HG02943 (cell line): ENCODE data around the gene GALNTL6.
"Not testable (repeated sequence)": the region's sequence is repeated elsewhere in the genome, so short reads cannot be mapped to it uniquely, and the experiment has no call there.

ENCODE experiments used
- ATAC-seq: cut with Tn5 transposase; IDR thresholded peaks from one replicate; pipeline ENCODE4 v1.9.1; 2021; ENCODE audit warnings: mild to moderate bottlenecking, low read depth, moderate library complexity; ENCODE audit not compliant: unreplicated experiment

Gene GALNTL6

DNA sequence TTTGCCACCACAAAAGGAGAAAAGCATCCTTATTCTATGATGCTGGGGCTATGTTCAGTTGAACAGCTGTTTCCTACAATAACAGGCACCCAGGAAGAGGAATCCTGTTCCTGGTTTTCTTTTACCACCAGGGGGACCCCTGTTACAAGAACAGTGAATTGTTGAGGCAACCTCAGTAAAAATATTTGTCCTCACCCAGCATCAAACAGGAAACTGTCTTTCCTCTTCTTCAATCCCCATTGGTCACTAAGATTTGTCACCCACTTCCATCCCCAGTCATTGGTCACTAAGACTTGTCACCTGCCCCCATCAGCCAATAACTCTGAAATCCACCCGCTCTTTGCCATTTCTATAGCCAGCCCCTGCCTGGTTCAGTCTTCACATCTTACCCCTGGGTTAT, 1211.9 kb downstream of the GALNTL6 start:
- ATAC-seq, result no peak

DNA sequence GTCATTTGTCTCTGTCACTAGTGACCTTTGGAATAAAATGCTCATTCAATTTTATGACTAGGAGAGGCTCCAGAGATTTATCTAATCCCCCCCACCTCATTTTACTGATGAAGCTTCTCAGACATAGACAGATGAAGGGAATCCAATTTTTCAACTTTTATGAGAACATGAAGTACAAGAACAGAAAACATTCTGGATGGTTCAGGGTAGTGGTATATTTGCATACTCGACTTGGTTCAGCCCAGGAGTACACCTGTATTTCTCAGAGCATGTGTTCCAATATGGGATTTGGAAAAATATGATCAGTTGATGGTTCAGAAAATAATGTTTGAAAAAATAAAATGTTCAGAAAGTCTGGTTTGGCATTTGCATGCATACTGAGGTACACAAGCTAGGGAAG, 1224.0 kb downstream of the GALNTL6 start:
- no peak for ATAC-seq

DNA sequence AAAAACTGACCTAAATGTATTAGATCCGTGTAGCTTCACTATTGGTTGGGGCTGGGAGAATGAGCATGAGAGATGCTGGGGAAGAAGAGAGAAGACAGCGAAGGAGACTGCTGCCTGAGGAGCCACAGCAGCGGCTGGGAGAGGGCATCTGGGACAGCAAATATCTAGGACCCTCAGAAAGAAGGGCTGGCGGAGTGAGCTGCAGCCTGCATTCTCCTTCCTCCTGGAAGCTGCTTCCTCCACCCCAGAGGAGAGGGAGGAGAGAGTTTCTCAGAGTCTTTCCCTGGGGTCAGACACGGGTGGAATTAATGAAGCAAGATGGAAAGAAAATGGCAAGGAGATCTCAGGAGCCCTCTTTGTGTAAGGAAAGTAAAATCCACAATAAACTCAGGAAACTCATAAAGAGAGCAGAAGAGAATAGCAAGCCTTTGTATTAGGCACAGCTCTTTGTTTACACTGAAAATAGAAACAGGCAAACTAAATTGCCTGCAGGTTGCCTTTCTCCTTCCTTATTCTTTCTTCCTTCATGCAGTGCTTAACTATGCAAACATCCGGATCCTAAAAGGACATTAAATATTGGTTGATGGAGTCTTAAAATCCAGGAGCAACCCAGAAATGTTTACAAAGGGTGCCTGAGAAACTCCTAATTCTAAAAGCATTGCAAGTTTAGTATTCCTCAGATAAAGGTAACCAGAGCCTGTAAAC, 1225.1 kb downstream of the GALNTL6 start:
- ATAC-seq, result no peak

DNA sequence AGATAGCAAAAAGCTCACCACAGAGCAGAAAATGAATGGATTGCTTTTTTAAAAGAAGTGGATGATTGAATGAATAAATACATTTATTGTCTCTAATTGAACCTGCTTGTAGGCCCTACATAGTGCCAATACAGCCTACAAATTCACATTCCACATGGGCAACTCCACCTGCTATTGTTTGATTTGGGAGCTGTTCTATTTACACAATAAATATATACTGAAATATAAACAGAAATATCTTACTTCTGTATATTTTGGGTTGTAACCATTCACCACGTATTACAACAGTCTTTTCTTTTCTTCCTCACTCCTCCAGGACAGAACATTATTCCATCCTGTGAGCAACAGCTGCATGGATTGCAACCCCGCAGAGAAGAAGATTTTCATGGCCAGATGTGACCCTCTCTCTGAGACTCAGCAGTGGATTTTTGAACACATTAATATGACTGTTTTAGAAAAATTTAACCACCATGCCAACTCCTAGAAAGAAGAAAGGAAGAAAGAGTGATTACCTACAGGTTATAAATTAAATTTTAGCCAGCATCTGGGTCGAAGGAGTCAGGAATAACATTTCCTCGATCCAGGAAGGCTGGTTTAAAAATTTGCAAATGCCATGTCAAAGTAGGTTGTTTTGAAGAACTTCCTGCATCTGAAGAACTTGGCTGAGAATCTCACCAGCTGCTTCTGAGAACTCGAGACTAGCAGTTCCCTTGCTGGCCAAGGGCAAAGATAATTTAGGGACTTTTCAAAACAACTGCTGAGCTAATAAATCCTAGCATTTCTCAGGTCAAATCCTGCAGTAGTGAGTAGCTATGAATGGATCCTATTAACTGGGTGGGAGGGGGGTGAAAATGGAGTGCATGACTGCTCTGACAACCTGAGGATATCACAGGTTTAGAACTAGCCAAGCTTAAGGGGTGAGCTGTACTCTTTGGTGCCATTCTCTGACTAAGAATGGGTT, 1226.7 kb downstream of the GALNTL6 start:
- ATAC-seq, result no peak

DNA sequence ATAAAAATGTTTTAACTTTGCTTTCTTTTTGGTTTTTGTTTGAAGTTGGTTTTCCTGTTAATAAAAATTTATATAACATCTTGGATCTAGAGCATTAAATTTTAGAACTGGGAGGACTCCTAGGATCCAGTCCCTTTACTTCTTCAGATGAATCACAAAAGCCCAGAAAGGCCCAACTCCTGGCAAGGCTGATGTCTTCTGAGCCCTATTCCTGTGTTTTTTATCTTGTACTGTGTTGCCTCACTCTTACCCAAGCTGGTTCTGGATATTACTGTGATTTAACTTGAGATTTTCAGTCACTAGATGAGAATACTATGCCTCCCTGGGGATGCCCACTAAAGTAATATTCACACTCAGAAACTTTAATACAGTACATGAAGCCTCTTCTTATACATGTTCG, 1228.3 kb downstream of the GALNTL6 start:
- ATAC-seq, result no peak

DNA sequence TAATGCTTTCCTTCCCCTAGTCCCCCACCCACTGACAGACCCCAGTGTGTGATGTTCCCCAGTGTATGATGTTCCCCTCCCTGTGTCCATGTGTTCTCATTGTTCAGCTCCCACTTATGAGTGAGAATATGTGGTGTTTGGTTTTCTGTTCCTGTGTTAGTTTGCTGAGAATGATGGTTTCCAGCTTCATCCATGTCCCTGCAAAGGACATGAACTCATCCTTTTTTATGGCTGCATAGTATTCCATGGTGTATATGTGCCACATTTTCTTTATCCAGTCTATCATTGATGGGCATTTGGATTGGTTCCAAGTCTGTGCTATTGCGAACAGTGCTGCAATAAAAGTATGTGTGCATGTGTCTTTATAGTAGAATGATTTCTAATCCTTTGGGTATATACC, 1228.9 kb downstream of the GALNTL6 start:
- not testable (repeated sequence) for ATAC-seq

DNA sequence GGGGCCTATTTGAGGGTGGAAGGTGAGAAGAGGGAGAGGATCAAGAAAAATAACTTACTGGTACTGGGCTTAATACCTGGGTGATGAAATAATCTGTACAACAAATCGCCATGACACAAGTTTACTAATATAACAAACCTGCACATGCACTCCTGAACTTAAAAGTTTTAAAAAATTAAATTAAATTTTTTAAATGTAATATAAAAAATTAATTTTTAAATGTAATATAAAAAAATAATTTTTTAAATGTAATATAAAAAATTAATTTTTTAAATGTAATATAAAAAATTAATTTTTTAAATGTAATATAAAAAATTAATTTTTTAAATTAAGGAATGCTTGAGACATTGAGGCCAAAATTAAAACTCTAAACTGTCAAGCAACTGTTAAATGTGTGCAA, 1231.1 kb downstream of the GALNTL6 start:
- no peak for ATAC-seq

DNA sequence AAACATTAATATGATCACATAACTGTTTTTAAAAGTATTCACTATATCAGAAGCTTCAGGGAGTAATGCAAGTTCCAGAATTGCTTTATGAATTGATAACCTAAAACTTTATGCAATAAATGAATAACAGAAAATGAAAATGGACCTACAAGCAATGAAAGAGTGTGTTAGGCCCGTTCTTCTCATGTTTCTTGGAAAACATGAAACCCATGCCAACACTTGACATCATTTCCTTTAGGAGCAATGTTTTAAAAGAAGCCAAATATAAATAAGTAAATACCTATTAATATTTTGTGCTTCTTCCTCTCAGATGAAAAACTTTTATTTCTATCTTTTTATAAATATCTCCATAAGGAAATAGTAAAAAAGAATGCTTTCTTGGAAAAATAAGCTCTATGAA, 1232.4 kb downstream of the GALNTL6 start:
- ATAC-seq, result no peak

DNA sequence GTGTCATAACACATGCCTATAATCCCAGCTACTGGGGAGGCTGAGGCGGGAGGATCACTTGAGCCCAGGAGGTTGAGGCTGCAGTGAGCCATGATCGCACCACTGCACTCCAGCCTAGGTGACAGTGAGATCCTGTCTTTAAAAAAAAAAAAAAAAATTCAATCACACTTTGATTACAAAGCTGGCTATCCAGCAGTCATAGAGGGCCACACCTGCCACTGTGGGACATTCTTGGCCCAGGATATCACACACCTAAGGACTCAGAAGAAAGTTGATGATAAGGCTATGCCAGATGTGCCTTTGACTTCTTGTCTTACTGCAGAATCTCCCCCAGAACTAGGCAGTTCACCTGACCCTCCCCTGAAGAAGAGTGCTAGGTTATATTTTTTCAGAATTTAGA, 1232.9 kb downstream of the GALNTL6 start:
- ATAC-seq, result no peak

DNA sequence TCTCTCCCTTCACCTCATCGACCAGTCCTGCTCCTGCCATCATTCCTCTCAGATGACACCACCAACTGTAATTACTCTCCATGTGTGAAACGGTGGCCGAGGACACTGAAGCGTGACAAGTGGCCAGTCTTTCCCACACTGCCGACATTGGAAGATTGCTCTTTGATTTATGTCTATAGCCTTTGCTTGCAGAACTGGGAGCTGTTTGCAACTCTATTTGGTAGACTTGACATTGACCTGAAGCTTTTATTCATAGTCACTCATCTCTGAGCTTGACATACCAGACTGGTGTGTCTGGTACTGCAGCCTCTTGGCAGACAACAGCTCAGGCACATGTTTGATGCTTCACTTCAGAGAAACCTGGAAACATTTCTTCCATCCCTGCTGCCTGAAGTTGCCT, 1233.6 kb downstream of the GALNTL6 start:
- no peak for ATAC-seq

DNA sequence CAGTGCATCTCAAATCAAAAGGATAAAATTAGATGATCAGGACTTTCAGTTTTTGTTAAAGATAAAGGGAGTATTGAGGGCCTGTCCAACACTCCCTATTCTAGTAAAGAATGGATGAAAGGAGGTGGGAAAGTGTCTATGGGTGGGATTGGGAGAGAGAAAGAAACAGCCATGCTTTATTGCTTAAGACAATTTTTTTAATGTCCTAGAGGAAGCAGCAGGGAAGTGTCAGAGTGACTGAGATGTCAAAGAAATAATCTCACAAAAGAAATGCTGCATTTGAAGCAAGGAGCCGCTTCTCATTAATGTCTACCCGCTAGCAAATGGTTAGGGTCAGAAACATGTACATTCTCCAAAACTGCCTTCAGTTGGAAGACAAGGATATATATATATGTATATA, 1238.0 kb downstream of the GALNTL6 start:
- no peak for ATAC-seq

DNA sequence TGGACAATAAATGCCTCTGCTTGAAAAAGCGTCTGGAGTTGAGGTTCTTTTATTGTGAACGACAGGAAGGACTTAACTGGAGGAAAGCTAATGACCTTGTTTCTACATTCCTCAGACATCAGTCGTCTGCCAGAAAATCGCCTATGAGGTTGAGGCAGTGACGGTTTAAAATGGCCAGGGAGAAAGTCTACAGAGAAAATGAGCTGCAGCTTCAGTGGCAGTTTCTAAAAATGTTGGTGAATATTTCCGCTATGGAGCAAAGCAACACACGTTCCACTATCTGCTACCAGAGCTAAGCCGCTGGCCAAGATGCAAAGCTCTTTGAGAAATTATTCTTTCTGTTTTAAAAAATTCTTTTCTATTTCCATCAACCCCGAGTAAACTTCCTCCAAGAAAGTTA, 1238.5 kb downstream of the GALNTL6 start:
- no peak for ATAC-seq

DNA sequence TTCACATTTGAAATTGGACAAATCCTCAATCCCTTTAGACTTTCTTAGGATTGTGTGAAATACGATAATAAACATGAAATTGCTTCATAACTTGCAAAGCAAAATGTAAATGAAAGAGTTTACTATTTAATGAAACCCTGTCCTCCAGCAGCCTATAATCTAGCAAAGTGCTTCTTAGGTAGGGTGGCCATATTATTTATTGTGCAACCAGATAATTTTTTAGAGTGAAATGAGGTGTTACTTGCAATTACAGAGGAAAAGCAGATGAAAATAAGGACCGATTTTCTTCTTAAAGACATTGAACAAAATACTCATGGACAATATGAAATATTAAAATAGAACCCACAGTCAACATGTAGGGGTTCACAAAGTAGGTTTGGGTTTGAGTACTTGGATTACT, 1239.2 kb downstream of the GALNTL6 start:
- ATAC-seq, result no peak

DNA sequence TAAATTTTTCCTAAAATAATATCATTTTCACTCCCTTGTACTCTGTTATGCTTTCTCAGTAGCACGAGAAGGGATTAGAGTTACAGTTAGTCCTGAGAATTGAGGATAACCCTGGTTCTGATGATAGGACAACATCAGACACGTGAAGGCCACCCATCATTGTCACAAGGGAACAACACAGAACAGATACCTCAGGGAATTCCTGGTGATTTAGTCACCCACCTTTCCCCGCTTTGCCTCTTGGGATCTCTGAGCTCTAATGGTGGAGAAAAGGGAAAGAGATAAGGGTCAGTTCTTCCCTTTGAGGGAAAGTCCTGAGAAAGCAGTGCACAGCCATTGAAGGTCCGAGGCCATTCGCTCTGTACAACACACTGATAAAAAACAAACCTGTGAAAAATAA, 1243.1 kb downstream of the GALNTL6 start:
- ATAC-seq, result no peak

DNA sequence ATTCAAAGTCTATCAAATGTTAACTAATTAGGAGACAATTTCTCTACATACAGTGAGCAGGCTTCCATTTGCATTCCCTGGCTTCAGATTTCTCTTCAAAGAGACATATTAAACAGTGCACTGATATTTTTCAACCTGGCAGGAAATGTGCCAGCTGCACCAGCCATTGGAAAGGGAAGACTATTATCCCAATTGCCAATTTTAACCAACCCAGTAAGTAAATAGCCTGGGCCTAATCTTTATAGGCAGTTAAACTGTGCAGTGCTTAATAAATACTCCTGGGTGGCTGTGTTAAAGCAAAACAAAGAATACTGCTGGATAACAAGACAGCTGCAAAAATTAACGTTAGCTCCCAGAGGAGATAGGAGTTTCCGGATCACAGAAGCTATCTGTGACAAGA, 1243.5 kb downstream of the GALNTL6 start:
- no peak for ATAC-seq

DNA sequence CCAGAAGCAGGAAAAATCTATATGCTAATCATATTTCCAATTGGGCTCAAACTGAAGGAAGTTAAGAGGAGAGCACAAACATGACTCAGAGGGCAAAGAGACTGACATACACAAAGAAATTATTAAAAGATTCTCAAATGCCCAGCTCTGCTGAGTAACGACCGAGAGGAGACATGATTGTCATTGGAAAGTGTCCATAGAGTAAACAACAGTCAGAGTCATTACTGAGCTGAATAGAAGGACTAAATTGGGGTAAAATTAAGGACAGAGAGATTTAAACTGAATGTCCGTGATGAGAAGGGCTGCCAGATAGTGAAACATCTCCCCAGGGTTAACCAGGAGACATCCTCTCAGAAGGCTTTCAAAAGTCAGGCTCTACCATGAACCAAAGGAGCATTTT, 1244.2 kb downstream of the GALNTL6 start:
- no peak for ATAC-seq

DNA sequence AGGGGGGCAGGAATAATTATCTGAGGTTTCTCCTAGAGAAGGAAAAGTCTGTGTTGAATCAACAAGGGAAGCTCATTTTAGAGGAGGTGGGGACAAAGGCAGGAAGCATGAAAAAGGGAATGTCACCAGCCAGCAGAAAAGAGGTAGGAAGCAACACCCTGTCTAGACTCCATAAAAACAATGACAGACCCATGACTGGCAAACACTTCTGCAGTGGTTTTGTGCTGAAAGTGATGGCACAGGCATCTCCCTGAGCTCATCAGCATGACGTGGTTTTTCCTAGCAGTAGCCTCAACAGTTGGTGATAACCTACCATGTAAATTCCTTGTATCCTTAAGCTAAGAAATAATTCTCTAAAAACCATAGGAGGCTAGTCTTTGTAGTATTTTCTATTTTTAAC, 1244.7 kb downstream of the GALNTL6 start:
- ATAC-seq, result no peak

DNA sequence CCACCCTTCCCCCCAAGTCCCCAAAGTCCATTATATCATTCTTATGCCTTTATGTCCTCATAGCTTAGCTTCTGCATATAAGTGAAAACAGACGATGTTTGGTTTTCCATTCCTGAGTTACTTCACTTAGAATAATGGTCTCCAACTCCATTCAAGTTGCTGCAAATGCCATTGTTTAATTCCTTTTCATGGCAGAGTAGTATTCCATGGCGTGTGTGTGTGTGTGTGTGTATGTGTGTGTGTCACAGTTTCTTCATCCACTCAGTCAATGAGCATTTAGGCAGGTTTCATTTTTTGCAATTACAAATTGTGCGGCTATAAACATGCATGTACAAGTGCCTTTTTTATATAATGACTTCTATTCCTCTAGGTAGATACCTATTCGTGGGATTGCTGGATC, 1248.0 kb downstream of the GALNTL6 start:
- no peak for ATAC-seq

DNA sequence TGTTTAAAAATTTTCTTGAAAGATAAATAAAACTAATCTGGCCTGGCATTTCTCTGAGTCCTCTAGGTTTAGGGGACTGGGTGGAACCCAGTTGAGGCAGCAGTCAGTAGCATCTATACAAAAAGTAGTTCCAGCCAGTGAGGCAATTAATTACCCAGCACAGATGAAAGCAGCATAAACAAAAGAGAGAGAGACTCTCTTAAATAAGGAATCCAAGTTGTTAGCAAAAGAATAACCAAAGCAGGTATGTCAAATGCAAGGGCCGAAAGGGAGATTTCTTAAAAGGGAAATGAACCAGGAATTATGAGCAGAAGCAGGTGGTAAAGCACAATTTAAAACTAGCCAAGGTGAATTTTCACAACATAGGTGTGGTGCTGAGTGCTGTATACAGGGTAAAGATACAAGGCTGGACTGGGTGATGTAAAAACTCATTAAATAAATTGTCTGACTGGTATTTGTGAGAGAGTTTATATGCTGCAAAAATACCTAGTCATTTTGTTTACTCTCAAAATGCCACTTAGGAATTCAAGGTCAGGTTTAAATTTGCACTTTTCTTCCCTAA, 1260.8 kb downstream of the GALNTL6 start:
- no peak for ATAC-seq

DNA sequence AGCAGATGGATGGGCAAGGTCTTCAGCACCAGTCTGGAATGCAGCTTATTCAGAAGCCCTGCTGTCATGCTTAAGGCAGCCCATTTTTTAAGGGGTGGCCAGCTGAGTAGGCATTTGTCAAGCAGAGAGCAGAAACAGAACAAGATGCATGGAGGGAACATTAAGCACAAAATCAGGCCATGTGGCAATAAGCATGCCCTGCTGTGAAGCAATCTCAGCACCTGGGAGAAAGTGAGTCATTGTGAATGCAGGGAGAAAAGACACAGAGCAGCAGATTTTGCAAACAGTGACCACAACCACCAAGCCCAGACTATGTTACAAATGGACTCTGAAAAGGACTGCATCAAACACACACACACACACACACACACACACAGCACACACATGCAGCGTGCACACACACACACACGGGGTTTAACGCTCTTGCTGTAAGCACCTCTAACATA, 1261.3 kb downstream of the GALNTL6 start:
- ATAC-seq, result no peak

DNA sequence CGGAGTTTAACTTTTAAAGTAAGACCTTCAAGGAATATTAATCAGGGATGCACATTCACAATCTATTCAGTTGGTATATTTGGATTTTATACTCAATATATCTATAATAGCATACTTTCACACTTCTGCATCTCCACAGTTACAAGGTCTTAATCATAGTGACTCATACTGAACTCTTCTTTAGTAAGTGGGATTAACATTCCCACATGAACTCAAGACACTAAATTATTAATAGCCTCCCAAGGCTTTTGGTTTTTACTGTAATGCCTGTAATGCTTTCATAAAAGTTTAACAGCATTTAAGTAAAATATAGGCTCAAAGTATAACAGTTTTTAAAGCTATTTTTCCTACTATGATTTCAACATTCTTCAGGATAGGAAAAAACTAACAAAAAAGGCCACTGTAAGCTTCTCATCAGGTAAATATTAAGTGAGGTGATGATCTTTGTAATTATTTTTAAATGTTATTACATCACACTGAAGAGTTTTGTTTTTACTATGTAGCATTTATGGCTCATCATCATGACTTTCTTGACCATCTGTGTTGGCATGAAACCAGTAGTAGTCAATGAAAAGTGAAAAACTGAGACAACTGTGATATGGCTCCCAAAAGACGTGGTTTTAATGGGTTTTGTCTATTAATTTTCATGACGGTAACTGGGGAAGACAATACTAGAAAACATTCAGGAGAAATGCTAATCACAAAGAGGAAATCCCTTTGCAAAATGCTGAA, 1263.9 kb downstream of the GALNTL6 start:
- ATAC-seq, result no peak
